GM12878 (cell line): ENCODE measurements around the gene ZNF225. TPM values are rescaled to one million over a fixed set of nuclear protein-coding genes. Genes with fewer than 3 reads are reported as not detected.

Source experiments
- ASH2L ChIP-seq: fragments of 300-600, 200-600 bp; sonication (generic); IDR thresholded peaks from 2 replicates; pipeline ENCODE4 v1.6.1; 2017; ENCODE audit warnings: low read depth, mild to moderate bottlenecking, borderline replicate concordance
- BMI1 ChIP-seq: fragments of 450-650 bp; IDR thresholded peaks from 2 replicates; pipeline ENCODE4 v1.6.1; 2016; ENCODE audit warnings: mild to moderate bottlenecking, moderate library complexity, borderline replicate concordance
- CEBPB ChIP-seq, 2 experiments: fragments of 150-350 bp in 1 of 2; IDR thresholded peaks; 2 replicates each; pipeline ENCODE4 v1.6.1; 2012 to 2014; ENCODE audit warnings: low read depth in 2 of 2, low read length in 2 of 2, borderline replicate concordance in 1 of 2, inconsistent platforms in 1 of 2
- EED ChIP-seq: sonication (generic); IDR thresholded peaks from 2 replicates; pipeline ENCODE4 v1.6.1; 2016; ENCODE audit warnings: antibody characterized with exemption, low read depth
- EP300 ChIP-seq, 2 experiments: fragments of 150-350 bp in 1 of 2; IDR thresholded peaks; 2 replicates each; pipeline ENCODE4 v1.6.1; 2011 to 2012; ENCODE audit warnings: low read depth in 2 of 2, low read length in 2 of 2, borderline replicate concordance in 1 of 2, improper control_type of control experiment in 1 of 2, inconsistent platforms in 1 of 2; ENCODE audit not compliant: control insufficient read depth in 1 of 2
- FOS ChIP-seq: IDR thresholded peaks from 3 replicates; pipeline ENCODE4 v1.6.1; 2011; ENCODE audit warnings: borderline replicate concordance; ENCODE audit not compliant: insufficient read length; ENCODE audit errors: extremely low read depth
- HDAC6 ChIP-seq: fragments of 200-600 bp; sonication (generic); IDR thresholded peaks from one replicate; pipeline ENCODE4 v1.8.0; 2017; ENCODE audit warnings: antibody characterized with exemption; ENCODE audit not compliant: unreplicated experiment
- KAT2A ChIP-seq: conservative IDR thresholded peaks from 2 replicates; pipeline ENCODE4 v1.6.1; 2011; ENCODE audit warnings: low read depth, low read length; ENCODE audit not compliant: control insufficient read depth
- KDM1A ChIP-seq: fragments of 200-600 bp; sonication (generic); IDR thresholded peaks from 2 replicates; pipeline ENCODE4 v1.6.1; 2016; ENCODE audit warnings: borderline replicate concordance
- MYB ChIP-seq: fragments of 150-350 bp; IDR thresholded peaks from 2 replicates; pipeline ENCODE4 v1.6.1; 2014; ENCODE audit warnings: mild to moderate bottlenecking, low read depth, low read length, borderline replicate concordance
- NR2C2 ChIP-seq: IDR thresholded peaks from 2 replicates; pipeline ENCODE4 v1.6.1; 2011; ENCODE audit warnings: borderline replicate concordance, low read depth; ENCODE audit not compliant: control insufficient read depth, insufficient read length
- POLR2AphosphoS2 ChIP-seq: IDR thresholded peaks from 2 replicates; pipeline ENCODE4 v1.6.1; 2011; ENCODE audit warnings: low read depth, mild to moderate bottlenecking, low read length, improper control_type of control experiment, moderate library complexity
- RAD21 ChIP-seq: IDR thresholded peaks from 2 replicates; pipeline ENCODE4 v1.6.1; 2011; ENCODE audit warnings: mild to moderate bottlenecking, low read depth, low read length, moderate library complexity; ENCODE audit not compliant: insufficient read depth
- SIN3A ChIP-seq: IDR thresholded peaks from 2 replicates; pipeline ENCODE4 v1.6.1; 2012; ENCODE audit warnings: low read depth, low read length, improper control_type of control experiment
- SIX5 ChIP-seq: IDR thresholded peaks from 2 replicates; pipeline ENCODE4 v1.6.1; 2011; ENCODE audit warnings: mild to moderate bottlenecking, low read depth, low read length, moderate library complexity; ENCODE audit not compliant: severe bottlenecking
- SMAD5 ChIP-seq: IDR thresholded peaks from 2 replicates; pipeline ENCODE4 v1.6.1; 2016; ENCODE audit warnings: antibody characterized with exemption, low read depth
- SPI1 ChIP-seq: IDR thresholded peaks from 2 replicates; pipeline ENCODE4 v1.6.1; 2011; ENCODE audit warnings: low read depth, mild to moderate bottlenecking, low read length, moderate library complexity, borderline replicate concordance; ENCODE audit not compliant: insufficient read depth
- TAF1 ChIP-seq: IDR thresholded peaks from 2 replicates; pipeline ENCODE4 v1.6.1; 2011; ENCODE audit warnings: mild to moderate bottlenecking, low read depth, low read length, borderline replicate concordance
- TCF3 ChIP-seq: IDR thresholded peaks from 2 replicates; pipeline ENCODE4 v1.6.1; 2012; ENCODE audit warnings: low read depth, mild to moderate bottlenecking, low read length, borderline replicate concordance; ENCODE audit not compliant: insufficient read depth
- TCF7 ChIP-seq: IDR thresholded peaks from 2 replicates; pipeline ENCODE4 v1.6.1; 2014; ENCODE audit warnings: antibody characterized with exemption, borderline replicate concordance
- WRNIP1 ChIP-seq: IDR thresholded peaks from 2 replicates; pipeline ENCODE4 v1.6.1; 2011; ENCODE audit warnings: low read depth, low read length, improper control_type of control experiment, borderline replicate concordance
- ZNF217 ChIP-seq: fragments of 450-650 bp; IDR thresholded peaks from 2 replicates; pipeline ENCODE4 v1.6.1; 2017; ENCODE audit warnings: antibody characterized with exemption, mild to moderate bottlenecking
- ZSCAN29 ChIP-seq: fragments of 450-650 bp; IDR thresholded peaks from 2 replicates; pipeline ENCODE4 v1.6.1; 2017; ENCODE audit warnings: mild to moderate bottlenecking, moderate library complexity
- polyA plus RNA-seq, 11 experiments: library from polyadenylated mRNA; depleted of rRNA in 4 of 11; unstranded in 6 of 11; stranded (reverse) in 5 of 11; fragments of >200 nt; fragmentation: Nextera tagmentation in 4 of 11; fragmentation: Illumina TruSeq in 1 of 11; extraction: Ambion mirVana in 4 of 11; extraction: Trizol in 1 of 11; gene quantifications; 1 replicate in 1 of 11; 2 replicates in 10 of 11; pipeline versions ENCODE4 v1.2.1 to v1.2.3, GENCODE V29; 2011 to 2016; ENCODE audit warnings: inconsistent platforms in 2 of 11, missing spikeins in 2 of 11, low read depth in 1 of 11
- total RNA-seq, 4 experiments: library from RNA; depleted of rRNA in 3 of 4; stranded (reverse); fragments of >200 nt in 3 of 4; fragmentation: Illumina TruSeq in 1 of 4; extraction: Trizol in 1 of 4; gene quantifications; 2 replicates each; pipeline versions ENCODE4 v1.2.1 to v1.2.3, GENCODE V29; 2013 to 2021
- TF ChIP-seq, protein P1 (sequence below): fragments of 450-650 bp; IDR thresholded peaks from 2 replicates; pipeline ENCODE4 v1.6.1; 2017; ENCODE audit warnings: mild to moderate bottlenecking, moderate library complexity

The ZNF225 gene
- total and polyA plus RNA-seq, 10 of the 15 experiments (the other 5 are each of a cell fraction or from before 2014, with no cell fraction given), result 1.3 to 4.4 (median 2.6) TPM

DNA sequence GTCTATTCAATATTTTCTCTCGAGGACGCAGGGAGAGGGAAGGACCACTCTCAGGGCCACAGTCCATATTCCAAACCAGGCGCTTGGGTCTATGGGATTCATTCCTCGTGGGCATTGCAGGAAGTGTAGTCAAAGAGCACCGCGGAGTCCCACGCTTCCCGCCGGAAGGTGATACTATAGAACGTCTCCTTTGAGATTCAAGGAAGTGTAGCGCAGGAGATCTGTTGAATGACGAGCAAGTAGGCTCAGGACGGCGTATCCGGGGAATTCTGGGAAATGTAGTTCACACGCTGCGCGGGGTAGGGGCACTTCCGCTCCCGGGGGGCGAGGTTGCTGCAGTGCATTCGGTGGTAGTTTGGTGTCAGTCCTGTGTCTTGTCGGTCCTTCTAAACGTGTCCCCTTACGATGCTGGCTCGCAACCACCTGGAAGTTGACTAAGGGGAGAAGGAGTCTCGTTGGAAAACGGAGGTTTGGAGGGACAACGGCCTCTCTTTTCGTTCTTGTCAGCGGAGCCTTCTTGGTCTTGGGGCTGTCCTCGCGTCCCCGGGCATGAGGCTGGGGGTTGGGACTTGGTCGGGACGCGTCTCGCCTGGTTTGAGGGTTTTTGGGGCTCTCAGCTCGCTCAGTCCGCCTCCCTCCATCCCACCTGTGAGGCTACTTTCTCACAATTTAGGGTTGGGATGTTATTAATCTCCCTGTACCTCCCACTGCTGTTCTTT, 41.2 kb upstream of the ZNF225 start, which contains the start of gene ZNF284 (continued):
- TF ChIP-seq NR2C2 (no peak), SMAD5 (no peak), SIX5 (peak; percentile 83), TAF1 (peak; percentile 27; the same call in 1 of the 2 replicates), WRNIP1 (no peak), SPI1 (peak; percentile 81; the same call in 1 of the 2 replicates), FOS (no peak), EP300 (IDR thresholded peaks at IDR 0.05; ENCODE audit: borderline replicate concordance in 1 of 2, control insufficient read depth in 1 of 2, low read depth in 2 of 2, low read length in 2 of 2) (no peak), ASH2L (no peak), BMI1 (no peak), MYB (no peak), RAD21 (no peak), TCF7 (no peak), SIN3A (peak; percentile 44; the same call in 1 of the 2 replicates), POLR2AphosphoS2 (peak; percentile 78), KAT2A (no peak), ZNF217 (no peak), KDM1A (no peak), TCF3 (no peak), EED (no peak), CEBPB (IDR thresholded peaks at IDR 0.05; ENCODE audit: borderline replicate concordance in 1 of 2, low read depth in 2 of 2, low read length in 2 of 2) (no peak), HDAC6 (no peak), ZSCAN29 (no peak)
- TF ChIP-seq, protein P1, sequence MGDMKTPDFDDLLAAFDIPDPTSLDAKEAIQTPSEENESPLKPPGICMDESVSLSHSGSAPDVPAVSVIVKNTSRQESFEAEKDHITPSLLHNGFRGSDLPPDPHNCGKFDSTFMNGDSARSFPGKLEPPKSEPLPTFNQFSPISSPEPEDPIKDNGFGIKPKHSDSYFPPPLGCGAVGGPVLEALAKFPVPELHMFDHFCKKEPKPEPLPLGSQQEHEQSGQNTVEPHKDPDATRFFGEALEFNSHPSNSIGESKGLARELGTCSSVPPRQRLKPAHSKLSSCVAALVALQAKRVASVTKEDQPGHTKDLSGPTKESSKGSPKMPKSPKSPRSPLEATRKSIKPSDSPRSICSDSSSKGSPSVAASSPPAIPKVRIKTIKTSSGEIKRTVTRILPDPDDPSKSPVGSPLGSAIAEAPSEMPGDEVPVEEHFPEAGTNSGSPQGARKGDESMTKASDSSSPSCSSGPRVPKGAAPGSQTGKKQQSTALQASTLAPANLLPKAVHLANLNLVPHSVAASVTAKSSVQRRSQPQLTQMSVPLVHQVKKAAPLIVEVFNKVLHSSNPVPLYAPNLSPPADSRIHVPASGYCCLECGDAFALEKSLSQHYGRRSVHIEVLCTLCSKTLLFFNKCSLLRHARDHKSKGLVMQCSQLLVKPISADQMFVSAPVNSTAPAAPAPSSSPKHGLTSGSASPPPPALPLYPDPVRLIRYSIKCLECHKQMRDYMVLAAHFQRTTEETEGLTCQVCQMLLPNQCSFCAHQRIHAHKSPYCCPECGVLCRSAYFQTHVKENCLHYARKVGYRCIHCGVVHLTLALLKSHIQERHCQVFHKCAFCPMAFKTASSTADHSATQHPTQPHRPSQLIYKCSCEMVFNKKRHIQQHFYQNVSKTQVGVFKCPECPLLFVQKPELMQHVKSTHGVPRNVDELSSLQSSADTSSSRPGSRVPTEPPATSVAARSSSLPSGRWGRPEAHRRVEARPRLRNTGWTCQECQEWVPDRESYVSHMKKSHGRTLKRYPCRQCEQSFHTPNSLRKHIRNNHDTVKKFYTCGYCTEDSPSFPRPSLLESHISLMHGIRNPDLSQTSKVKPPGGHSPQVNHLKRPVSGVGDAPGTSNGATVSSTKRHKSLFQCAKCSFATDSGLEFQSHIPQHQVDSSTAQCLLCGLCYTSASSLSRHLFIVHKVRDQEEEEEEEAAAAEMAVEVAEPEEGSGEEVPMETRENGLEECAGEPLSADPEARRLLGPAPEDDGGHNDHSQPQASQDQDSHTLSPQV, result no peak
